HG03196 (cell line): ENCODE measurements around the gene HOXD9.

Experiments
- ATAC-seq: cut with Tn5 transposase; IDR thresholded peaks from one replicate; pipeline ENCODE4 v1.9.1; 2021; ENCODE audit not compliant: unreplicated experiment

HOXD9 gene

DNA sequence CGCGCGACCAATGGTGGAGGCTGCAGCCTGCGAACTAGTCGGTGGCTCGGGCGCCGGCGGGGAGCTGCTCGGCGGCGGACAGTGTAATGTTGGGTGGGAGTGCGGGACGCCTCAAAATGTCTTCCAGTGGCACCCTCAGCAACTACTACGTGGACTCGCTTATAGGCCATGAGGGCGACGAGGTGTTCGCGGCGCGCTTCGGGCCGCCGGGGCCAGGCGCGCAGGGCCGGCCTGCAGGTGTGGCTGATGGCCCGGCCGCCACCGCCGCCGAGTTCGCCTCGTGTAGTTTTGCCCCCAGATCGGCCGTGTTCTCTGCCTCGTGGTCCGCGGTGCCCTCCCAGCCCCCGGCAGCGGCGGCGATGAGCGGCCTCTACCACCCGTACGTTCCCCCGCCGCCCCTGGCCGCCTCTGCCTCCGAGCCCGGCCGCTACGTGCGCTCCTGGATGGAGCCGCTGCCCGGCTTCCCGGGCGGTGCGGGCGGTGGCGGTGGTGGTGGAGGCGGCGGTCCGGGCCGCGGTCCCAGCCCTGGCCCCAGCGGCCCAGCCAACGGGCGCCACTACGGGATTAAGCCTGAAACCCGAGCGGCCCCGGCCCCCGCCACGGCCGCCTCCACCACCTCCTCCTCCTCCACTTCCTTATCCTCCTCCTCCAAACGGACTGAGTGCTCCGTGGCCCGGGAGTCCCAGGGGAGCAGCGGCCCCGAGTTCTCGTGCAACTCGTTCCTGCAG lies at the start of gene HOXD9:
TSS of gene HOXD9 (plus strand) at position 37 of the 728 bp plus-strand sequence. CDS start at position 87, 50 bp downstream.
- ATAC-seq, result no peak

GRCh38 chr2:176072951-176073904 lies 49.3 kb upstream of the HOXD9 start:
- no peak for ATAC-seq

GRCh38 chr2:176074919-176075425 lies 47.5 kb upstream of the HOXD9 start:
- no peak for ATAC-seq

- no peak for ATAC-seq
These were observed 47.0 kb upstream of the HOXD9 start for GRCh38 chr2:176075481-176075880.

DNA sequence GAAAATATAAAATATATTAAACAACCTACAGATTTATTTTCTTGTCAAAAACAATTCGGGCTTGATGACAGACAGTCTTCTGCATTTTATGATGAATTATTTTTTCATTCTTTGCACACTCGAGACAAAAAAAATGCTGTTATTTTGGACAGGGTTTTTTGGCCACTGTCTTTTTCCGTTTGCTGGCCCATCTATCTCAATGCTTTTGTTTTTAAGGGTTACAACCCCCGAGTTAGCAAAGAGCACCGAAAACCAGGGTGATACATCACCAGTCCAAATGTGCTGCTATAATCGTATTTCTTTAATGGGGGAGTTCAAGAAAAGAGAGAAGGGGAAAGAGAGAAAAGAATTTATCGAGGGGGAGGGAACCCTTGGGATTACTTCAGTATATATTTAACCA lies 46.5 kb upstream of the HOXD9 start:
- ATAC-seq, result no peak

- no peak for ATAC-seq
These were observed 45.7 kb upstream of the HOXD9 start for GRCh38 chr2:176076796-176077195.

GRCh38 chr2:176078541-176079284 lies 43.8 kb upstream of the HOXD9 start:
- ATAC-seq, result no peak

DNA sequence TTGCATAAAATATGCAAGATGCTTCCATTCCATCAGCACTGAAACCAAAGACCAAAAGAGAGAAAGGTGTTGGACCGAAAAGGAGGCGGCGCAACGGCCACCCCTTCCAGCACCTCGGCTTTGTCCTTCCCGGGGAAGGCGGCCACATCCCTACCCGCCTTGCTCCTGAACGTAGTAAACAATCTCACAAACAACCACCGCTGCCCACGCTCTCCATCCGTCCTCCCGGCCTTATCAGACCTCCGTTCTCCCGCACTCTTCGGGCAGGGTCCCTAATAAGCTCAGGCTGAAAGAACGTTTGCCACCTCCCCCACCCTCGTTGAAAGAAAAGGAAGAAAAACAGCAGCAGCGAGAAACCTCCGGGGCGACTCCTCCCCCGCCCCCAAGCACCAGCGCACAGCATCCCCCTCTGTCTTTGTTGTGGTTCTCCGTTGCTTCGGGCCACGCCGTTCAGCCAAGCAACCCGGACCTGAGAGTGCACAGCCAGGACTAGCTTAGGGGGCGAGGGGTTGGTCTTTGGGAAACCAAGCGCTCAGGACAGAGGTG lies 43.2 kb upstream of the HOXD9 start:
- ATAC-seq, result no peak

GRCh38 chr2:176079831-176080539 lies 42.5 kb upstream of the HOXD9 start:
- ATAC-seq, result no peak

- ATAC-seq, result no peak
These were observed 41.8 kb upstream of the HOXD9 start for GRCh38 chr2:176080540-176081375.

GRCh38 chr2:176081376-176081836 lies 41.1 kb upstream of the HOXD9 start:
- no peak for ATAC-seq

- no peak for ATAC-seq
These were observed 40.5 kb upstream of the HOXD9 start for GRCh38 chr2:176081837-176082524.

DNA sequence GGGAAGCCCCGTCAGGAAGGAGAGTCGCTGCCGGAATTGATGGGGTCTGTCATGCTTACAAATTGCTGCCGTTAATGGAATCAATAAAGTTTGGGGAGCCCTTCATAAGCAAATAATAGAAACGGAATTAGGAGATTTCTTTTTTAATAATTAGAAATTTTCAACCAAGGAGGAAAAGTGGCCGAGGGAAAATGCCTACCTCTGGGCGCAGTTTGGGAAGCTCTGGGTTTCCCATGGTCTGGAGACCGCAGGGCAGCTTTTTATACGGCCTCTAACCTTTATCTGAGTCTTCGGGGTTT lies 40.0 kb upstream of the HOXD9 start:
- ATAC-seq, result no peak

DNA sequence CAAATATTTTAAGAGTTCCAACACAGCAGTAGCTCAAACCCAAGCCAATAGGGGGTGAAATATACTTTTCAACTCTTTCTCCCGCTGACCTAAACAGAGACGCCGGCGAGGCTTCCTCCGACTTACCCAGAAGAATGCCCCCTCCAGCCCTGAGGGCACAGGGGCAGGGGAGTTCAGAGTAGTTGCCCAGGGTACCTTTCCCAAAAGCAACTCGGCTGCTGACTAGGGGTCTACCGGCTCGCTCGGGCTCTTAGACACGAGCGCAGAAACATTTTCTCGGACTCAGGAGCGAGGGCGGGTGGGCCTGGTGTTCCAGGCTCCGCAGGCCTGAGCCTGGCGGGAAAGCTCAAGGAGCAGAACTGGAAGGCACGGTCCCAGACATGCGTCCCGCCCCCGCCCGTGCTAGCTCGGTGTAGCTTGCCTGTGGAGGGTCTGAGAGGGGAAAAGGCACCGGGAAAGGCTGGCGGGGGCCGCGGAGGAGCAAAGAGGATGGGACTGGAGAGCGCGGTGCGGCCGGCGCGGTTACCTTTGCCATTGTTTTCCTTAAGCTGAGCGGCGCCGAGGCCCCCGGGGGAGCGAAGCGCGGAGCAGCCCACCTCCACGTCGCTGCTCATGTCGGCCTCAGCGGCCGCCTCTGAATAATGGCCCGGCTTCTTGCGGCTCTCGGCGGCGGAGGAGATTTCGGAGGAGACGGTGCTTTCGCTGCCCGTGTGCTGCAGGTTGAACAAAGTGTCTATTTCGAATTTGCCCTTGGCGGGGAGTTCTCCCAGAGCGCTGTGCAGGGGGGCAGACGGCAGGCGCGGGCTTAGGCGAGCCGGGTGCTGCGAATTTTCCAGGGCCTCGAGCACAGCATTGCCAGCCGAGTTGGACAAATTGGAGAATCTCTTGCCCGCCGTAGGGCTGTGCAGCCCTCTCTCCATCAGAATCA lies 39.4 kb upstream of the HOXD9 start:
- ATAC-seq, result no peak

GRCh38 chr2:176083796-176084261 lies 38.7 kb upstream of the HOXD9 start, which contains the start of gene EVX2:
Gene EVX2, minus strand, starts transcription at chr2:176083962. Its CDS starts 186 bp downstream, at chr2:176083776.
- ATAC-seq, result no peak

- no peak for ATAC-seq
These were observed 37.9 kb upstream of the HOXD9 start for GRCh38 chr2:176084611-176085119.

DNA sequence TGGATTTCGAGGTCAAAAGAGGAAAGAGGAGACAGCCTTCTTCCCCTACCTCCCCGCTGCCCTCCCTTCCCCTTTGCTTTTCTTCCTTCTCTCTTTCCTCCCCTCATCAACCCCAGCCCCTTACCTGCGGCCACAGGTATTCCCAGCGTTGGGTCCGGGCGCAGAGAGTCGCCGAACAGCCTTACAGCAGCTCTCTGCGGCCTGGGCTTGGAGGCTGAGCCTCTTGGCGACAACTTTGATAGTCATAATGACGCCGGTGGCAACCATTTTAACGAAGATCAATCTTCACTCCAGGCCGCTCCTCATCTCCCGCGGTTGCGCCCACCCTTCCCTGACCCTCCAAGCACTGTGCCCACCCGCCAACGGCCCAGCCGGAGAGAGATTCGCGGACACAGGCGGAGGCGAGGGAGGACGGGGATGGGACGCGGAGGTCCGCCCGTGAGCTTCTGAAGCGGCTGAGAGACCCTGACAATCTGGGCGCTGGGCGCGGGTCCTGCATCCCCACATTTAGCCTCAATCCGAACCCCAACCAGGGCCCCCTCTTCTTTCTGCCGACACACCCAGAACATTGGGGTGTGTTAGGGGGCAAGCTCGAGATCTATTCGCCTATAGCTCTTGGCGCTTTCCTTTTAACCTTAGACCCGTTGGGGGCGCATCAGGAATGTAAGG lies 37.3 kb upstream of the HOXD9 start:
- no peak for ATAC-seq
